ENCODE measurements around the gene TADA3.

DNA sequence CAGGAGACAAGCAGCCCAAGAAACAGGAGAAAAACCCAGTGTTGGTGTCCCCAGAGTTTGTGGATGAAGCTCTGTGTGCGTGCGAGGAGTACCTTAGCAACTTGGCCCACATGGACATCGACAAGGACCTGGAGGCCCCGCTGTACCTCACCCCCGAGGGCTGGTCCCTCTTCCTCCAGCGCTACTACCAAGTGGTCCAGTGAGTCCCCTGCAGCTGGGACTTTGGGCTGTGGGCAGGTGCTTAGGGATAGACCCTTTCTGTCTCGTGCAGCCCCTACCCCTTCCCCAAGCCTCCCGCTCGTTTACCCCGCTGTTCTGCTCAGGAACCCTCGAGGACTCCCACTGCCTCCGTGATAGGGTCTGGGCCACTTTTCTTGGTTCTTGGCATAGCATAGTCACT, 28.3 kb upstream of the TADA3 start:
- TF ChIP-seq, protein P1, sequence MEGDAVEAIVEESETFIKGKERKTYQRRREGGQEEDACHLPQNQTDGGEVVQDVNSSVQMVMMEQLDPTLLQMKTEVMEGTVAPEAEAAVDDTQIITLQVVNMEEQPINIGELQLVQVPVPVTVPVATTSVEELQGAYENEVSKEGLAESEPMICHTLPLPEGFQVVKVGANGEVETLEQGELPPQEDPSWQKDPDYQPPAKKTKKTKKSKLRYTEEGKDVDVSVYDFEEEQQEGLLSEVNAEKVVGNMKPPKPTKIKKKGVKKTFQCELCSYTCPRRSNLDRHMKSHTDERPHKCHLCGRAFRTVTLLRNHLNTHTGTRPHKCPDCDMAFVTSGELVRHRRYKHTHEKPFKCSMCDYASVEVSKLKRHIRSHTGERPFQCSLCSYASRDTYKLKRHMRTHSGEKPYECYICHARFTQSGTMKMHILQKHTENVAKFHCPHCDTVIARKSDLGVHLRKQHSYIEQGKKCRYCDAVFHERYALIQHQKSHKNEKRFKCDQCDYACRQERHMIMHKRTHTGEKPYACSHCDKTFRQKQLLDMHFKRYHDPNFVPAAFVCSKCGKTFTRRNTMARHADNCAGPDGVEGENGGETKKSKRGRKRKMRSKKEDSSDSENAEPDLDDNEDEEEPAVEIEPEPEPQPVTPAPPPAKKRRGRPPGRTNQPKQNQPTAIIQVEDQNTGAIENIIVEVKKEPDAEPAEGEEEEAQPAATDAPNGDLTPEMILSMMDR (IDR thresholded peaks at IDR 0.05; ENCODE audit: extremely low read depth in 1 of 2, insufficient read depth in 1 of 2, low read depth in 1 of 2, low read length in 2 of 2) = no peak
- TF ChIP-seq POLR2A (IDR thresholded peaks at IDR 0.05; ENCODE audit: low read depth, low read length) = no peak
- no peak for TF ChIP-seq EZH2 (IDR thresholded peaks at IDR 0.05; ENCODE audit: borderline replicate concordance, low read depth, low read length, severe bottlenecking)
- TF ChIP-seq POLR2AphosphoS5 (IDR thresholded peaks at IDR 0.05; ENCODE audit: insufficient read depth, low read depth, low read length) = no peak
- no peak for TF ChIP-seq MYC (IDR thresholded peaks at IDR 0.05; ENCODE audit: low read depth, low read length)
- TF ChIP-seq GATA2 (IDR thresholded peaks at IDR 0.05; ENCODE audit: insufficient read depth, insufficient read length, low read depth, low read length) = no peak
